Psoas muscle (tissue), 8 donors: ENCODE results near the gene SOCS3. TPM values are rescaled to one million over a fixed set of nuclear protein-coding genes. Genes with fewer than 3 reads are reported as not detected.

Experiments
- ATAC-seq, 4 donors: fragments of 200-7000 bp; cut with Tn5 transposase; one replicate each; pipeline ENCODE4 v1.9.1; 2020; ENCODE audit warnings: moderate library complexity in 3 of 4, mild to moderate bottlenecking in 2 of 4
- DNase-seq, 2 donors: peaks; one replicate each; pipeline ENCODE4 v3.0.0-alpha.2; 2020
- H3K27ac ChIP-seq: fragments of 200-600 bp; one replicate; pipeline ENCODE4 v1.8.0; 2022
- H3K27me3 ChIP-seq, 3 donors: fragments of 200-600 bp in 1 of 3; one replicate each; pipeline versions ENCODE4 v1.6.1 to v1.8.0; 2013 to 2022; ENCODE audit warnings: low read length in 2 of 3, mild to moderate bottlenecking in 2 of 3, moderate library complexity in 1 of 3; ENCODE audit not compliant: insufficient read depth in 3 of 3
- H3K36me3 ChIP-seq, 2 donors: fragments of 200-600 bp in 1 of 2; one replicate each; pipeline versions ENCODE4 v1.6.1 to v1.8.0; 2013 to 2022; ENCODE audit warnings: low read depth in 1 of 2, mild to moderate bottlenecking in 1 of 2, moderate library complexity in 1 of 2; ENCODE audit not compliant: insufficient read depth in 1 of 2
- H3K4me1 ChIP-seq: fragments of 200-600 bp; one replicate; pipeline ENCODE4 v1.8.0; 2022
- H3K4me3 ChIP-seq: fragments of 200-600 bp; one replicate; pipeline ENCODE4 v1.8.0; 2022; ENCODE audit warnings: mild to moderate bottlenecking
- H3K9me3 ChIP-seq: fragments of 200-600 bp; one replicate; pipeline ENCODE4 v1.8.0; 2022
- CTCF ChIP-seq: fragments of 200-600 bp; IDR thresholded peaks from one replicate; pipeline ENCODE4 v1.8.0; 2022; ENCODE audit warnings: antibody characterized with exemption
- WGBS, 3 donors: extraction: QIAGEN DNeasy Blood & Tissue Kit; methylation state at CpG; one replicate each; pipeline versions ENCODE4 v1.1.6 to v1.1.7; 2013; 5-methylcytosine and 5-hydroxymethylcytosine counted together
- intact Hi-C, 2 donors: fragments of 100-400 bp; cut with DNase I; formaldehyde crosslinking; loops; one replicate each; pipeline versions ENCODE4 v1.11.0 to v1.14.2; 2022
- polyA plus RNA-seq, 3 donors: library from polyadenylated mRNA; stranded (reverse); fragments of 200-250 nt; gene quantifications; one replicate each; pipeline ENCODE4 v1.2.3, GENCODE V29; 2013
- total RNA-seq, 4 donors: library from RNA; stranded (reverse); fragmentation: NEBNext Ultra II Directional in 2 of 4; extraction: Animal tissue kit (Norgen Biotek cat#: 25700) in 2 of 4; gene quantifications; one replicate each; pipeline versions ENCODE4 v1.2.1 to v1.2.4, GENCODE V29; 2021 to 2023
- donor health status: healthy with polysubstance abuse.
- donor health status: DM: no; HTN: no; CAD: no; lungs with moderate emphysema.
- donor health status: Bipolar disorder and iron deficiency.
- donor health status: healthy.
- donor health status: DM: yes; HTN: yes; CAD: no.
- donor health status: DM: no; HTN: no; CAD: no.
- donor health status: DM: no; HTN: no; CAD: no.
- donor health status: DM: yes; HTN: yes; CAD: no.

Gene SOCS3
- total and polyA plus RNA-seq, 7 donors = 5.3 to 43.5 (median 17.4) TPM

GRCh38 chr17:78364436-78365281 is 4.8 kb upstream of the SOCS3 start:
- H3K27me3 ChIP-seq = no peaks in the 10 kb centered on the region
- H3K27ac ChIP-seq = no peak overlapping the region
- DNase-seq (no peak), ATAC-seq (no peak)
- WGBS, 3 donors = 88 to 90% (median 89%) methylated on average over 26 of the region's 26 CpGs
- no peaks in the 10 kb centered on the region for H3K9me3 ChIP-seq
- no peaks in the 10 kb centered on the region for H3K36me3 ChIP-seq
- no peak overlapping the region for H3K4me3 ChIP-seq
- TF ChIP-seq CTCF = no peak
- H3K4me1 ChIP-seq = no peaks in the 10 kb centered on the region
- intact Hi-C loops = loop anchor here in 1 of 2 donors (5.0 kb wide), 1 partner anchor 72 kb away; no protein-coding TSS in a partner anchor

- no peak overlapping the region for H3K4me3 ChIP-seq
- peaks cover 7% of the 10 kb centered on the region for H3K4me1 ChIP-seq
- ATAC-seq (no peak), DNase-seq (no peak)
- TF ChIP-seq CTCF = no peak
- WGBS, 3 donors = 84 to 88% (median 86%) methylated on average over 7 of the region's 7 CpGs
- no peaks in the 10 kb centered on the region for H3K9me3 ChIP-seq
- no peak overlapping the region for H3K27ac ChIP-seq
- H3K36me3 ChIP-seq = peaks cover 0 to 15% of the 10 kb centered on the region in 2 donors
- intact Hi-C loops = loop anchor here in 1 of 2 donors (5.0 kb wide), 1 partner anchor 70 kb away; no protein-coding TSS in a partner anchor
- no peaks in the 10 kb centered on the region for H3K27me3 ChIP-seq
Observed at GRCh38 chr17:78362671-78363070, 2.8 kb upstream of the SOCS3 start.

- peaks cover 0 to 19% of the 10 kb centered on the region in 2 donors for H3K36me3 ChIP-seq
- no peaks in the 10 kb centered on the region for H3K27me3 ChIP-seq
- H3K4me3 ChIP-seq = no peak overlapping the region
- ATAC-seq = no peak
- DNase-seq = no peak
- peaks cover 9% of the 10 kb centered on the region for H3K4me1 ChIP-seq
- no peaks in the 10 kb centered on the region for H3K9me3 ChIP-seq
- H3K27ac ChIP-seq = no peak overlapping the region
- intact Hi-C loops = loop anchor here in 1 of 2 donors (5.0 kb wide), 1 partner anchor 70 kb away; no protein-coding TSS in a partner anchor
- WGBS, 3 donors = 97 to 98% (median 98%) methylated on average over 5 of the region's 5 CpGs
- no peak for TF ChIP-seq CTCF
Observed at GRCh38 chr17:78362232-78362631, 2.4 kb upstream of the SOCS3 start.

- ATAC-seq (no peak), DNase-seq (peak in 1 of 2 donors; percentile 32)
- no peaks in the 10 kb centered on the region for H3K9me3 ChIP-seq
- peaks cover 12% of the 10 kb centered on the region for H3K4me1 ChIP-seq
- intact Hi-C loops = loop anchor here (2.0 to 5.0 kb wide), 2 partner anchors 62 to 69 kb away; no protein-coding TSS in a partner anchor
- no peak for TF ChIP-seq CTCF
- 66 to 77% (median 67%) methylated on average over 12 of the region's 12 CpGs for WGBS, 3 donors
- H3K4me3 ChIP-seq = peak overlapping the region; percentile 96
- peaks cover 0 to 27% of the 10 kb centered on the region in 2 donors for H3K36me3 ChIP-seq
- no peak overlapping the region for H3K27ac ChIP-seq
- H3K27me3 ChIP-seq = no peaks in the 10 kb centered on the region
Observed at GRCh38 chr17:78361225-78361701, 1.4 kb upstream of the SOCS3 start.
